ENCODE results near the gene RPH3AL.

- TF ChIP-seq, protein P1, sequence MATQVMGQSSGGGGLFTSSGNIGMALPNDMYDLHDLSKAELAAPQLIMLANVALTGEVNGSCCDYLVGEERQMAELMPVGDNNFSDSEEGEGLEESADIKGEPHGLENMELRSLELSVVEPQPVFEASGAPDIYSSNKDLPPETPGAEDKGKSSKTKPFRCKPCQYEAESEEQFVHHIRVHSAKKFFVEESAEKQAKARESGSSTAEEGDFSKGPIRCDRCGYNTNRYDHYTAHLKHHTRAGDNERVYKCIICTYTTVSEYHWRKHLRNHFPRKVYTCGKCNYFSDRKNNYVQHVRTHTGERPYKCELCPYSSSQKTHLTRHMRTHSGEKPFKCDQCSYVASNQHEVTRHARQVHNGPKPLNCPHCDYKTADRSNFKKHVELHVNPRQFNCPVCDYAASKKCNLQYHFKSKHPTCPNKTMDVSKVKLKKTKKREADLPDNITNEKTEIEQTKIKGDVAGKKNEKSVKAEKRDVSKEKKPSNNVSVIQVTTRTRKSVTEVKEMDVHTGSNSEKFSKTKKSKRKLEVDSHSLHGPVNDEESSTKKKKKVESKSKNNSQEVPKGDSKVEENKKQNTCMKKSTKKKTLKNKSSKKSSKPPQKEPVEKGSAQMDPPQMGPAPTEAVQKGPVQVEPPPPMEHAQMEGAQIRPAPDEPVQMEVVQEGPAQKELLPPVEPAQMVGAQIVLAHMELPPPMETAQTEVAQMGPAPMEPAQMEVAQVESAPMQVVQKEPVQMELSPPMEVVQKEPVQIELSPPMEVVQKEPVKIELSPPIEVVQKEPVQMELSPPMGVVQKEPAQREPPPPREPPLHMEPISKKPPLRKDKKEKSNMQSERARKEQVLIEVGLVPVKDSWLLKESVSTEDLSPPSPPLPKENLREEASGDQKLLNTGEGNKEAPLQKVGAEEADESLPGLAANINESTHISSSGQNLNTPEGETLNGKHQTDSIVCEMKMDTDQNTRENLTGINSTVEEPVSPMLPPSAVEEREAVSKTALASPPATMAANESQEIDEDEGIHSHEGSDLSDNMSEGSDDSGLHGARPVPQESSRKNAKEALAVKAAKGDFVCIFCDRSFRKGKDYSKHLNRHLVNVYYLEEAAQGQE (IDR thresholded peaks at IDR 0.05; ENCODE audit: low read depth): no peak
- TF ChIP-seq FOXM1 (IDR thresholded peaks at IDR 0.05; ENCODE audit: borderline replicate concordance, low read depth) (no peak), USF1 (IDR thresholded peaks at IDR 0.05) (no peak), NFIC (IDR thresholded peaks at IDR 0.05) (no peak), TAF1 (IDR thresholded peaks at IDR 0.05; ENCODE audit: low read depth) (no peak), CEBPB (IDR thresholded peaks at IDR 0.05) (no peak), EGR1 (IDR thresholded peaks at IDR 0.05) (no peak), EP300 (IDR thresholded peaks at IDR 0.05; ENCODE audit: borderline replicate concordance) (no peak), YY1 (IDR thresholded peaks at IDR 0.05; ENCODE audit: low read depth) (no peak), TEAD4 (IDR thresholded peaks at IDR 0.05) (no peak)
- TF ChIP-seq, protein P2, sequence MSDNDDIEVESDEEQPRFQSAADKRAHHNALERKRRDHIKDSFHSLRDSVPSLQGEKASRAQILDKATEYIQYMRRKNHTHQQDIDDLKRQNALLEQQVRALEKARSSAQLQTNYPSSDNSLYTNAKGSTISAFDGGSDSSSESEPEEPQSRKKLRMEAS (IDR thresholded peaks at IDR 0.05): no peak
Measured at GRCh38 chr17:302300-302698, 50.3 kb downstream of the RPH3AL start.

Data from Ishikawa (cell line).